Caco-2 (cell line): ENCODE data around the gene FNDC3B. TPM values are rescaled to one million over a fixed set of nuclear protein-coding genes. Genes with fewer than 3 reads are reported as not detected.

Experiments
- BruUV-seq: library from RNA; stranded (reverse); fragments of 400-500 nt; replicated peaks from 2 replicates; lab custom pipeline; 2021; lab: Mats Ljungman, UMichigan
- CTCF ChIA-PET: fragments of 300-600 bp; sonication (Branson Sonifier 250); formaldehyde crosslinking; loops from one replicate; lab custom pipeline; 2022; ENCODE audit warnings: antibody characterized with exemption; lab: Charles Lee
- POLR2A ChIA-PET: fragments of 300-600 bp; sonication (Branson Sonifier 250); formaldehyde crosslinking; loops from one replicate; lab custom pipeline; 2022; ENCODE audit warnings: antibody characterized with exemption; lab: Charles Lee
- DNase-seq, 2 experiments: peaks; one replicate each; pipeline versions ENCODE4 v3.0.0 to v3.0.0-alpha.2; 2020 to 2022
- H3K27me3 ChIP-seq: replicated peaks from 2 replicates; pipeline ENCODE4 v1.6.0; 2011; ENCODE audit warnings: low read length; ENCODE audit not compliant: control insufficient read depth, insufficient read depth
- H3K36me3 ChIP-seq: 2 replicates; pipeline ENCODE4 v1.5.1; 2011; ENCODE audit warnings: low read length; ENCODE audit not compliant: control insufficient read depth, insufficient read depth
- H3K4me1 ChIP-seq: fragments of 250-450 bp; sonication (Bioruptor Pico); 2 replicates; pipeline ENCODE4 v1.5.1; 2020; ENCODE audit warnings: mild to moderate bottlenecking
- H3K4me3 ChIP-seq: 2 replicates; pipeline ENCODE4 v1.5.1; 2011; ENCODE audit warnings: low read depth, mild to moderate bottlenecking, control low read depth, low read length
- H3K9me3 ChIP-seq: fragments of 250-450 bp; sonication (Bioruptor Pico); 2 replicates; pipeline ENCODE4 v1.5.1; 2020; ENCODE audit warnings: mild to moderate bottlenecking, moderate library complexity
- H3K27ac Mint-ChIP-seq: one replicate; pipeline ENCODE4 v1.8.0; 2022; ENCODE audit warnings: mixed read lengths; ENCODE audit not compliant: unreplicated experiment
- H3K27me3 Mint-ChIP-seq: one replicate; pipeline ENCODE4 v1.8.0; 2022; ENCODE audit warnings: mixed read lengths; ENCODE audit not compliant: insufficient read depth, unreplicated experiment
- H3K36me3 Mint-ChIP-seq: one replicate; pipeline ENCODE4 v1.8.0; 2022; ENCODE audit warnings: mild to moderate bottlenecking, mixed read lengths; ENCODE audit not compliant: insufficient read depth, unreplicated experiment
- H3K4me1 Mint-ChIP-seq: one replicate; pipeline ENCODE4 v1.8.0; 2022; ENCODE audit warnings: low read depth, mixed read lengths; ENCODE audit not compliant: unreplicated experiment
- H3K4me3 Mint-ChIP-seq: one replicate; pipeline ENCODE4 v1.8.0; 2022; ENCODE audit warnings: mild to moderate bottlenecking, moderate library complexity, mixed read lengths; ENCODE audit not compliant: unreplicated experiment
- H3K9me3 Mint-ChIP-seq: one replicate; pipeline ENCODE4 v1.8.0; 2022; ENCODE audit warnings: mixed read lengths; ENCODE audit not compliant: unreplicated experiment
- intact Hi-C: fragments of 100-400 bp; cut with micrococcal nuclease; formaldehyde crosslinking; loops from one replicate; pipeline ENCODE4 v1.10.0; 2022; ENCODE audit not compliant: unreplicated experiment
- total RNA-seq: library from RNA; stranded (reverse); gene quantifications from 2 replicates; pipeline ENCODE4 v1.2.3, GENCODE V29; 2022
- TF ChIP-seq, protein P1 (sequence below), 2 experiments: fragments of 200-600 bp in 1 of 2; IDR thresholded peaks; 1 replicate in 1 of 2; 2 replicates in 1 of 2; pipeline versions ENCODE4 v1.5.1 to v1.8.0; 2011 to 2022; ENCODE audit warnings: antibody characterized with exemption in 1 of 2, control low read depth in 1 of 2, inconsistent platforms in 1 of 2, low read depth in 1 of 2, low read length in 1 of 2, mild to moderate bottlenecking in 1 of 2, moderate library complexity in 1 of 2; ENCODE audit not compliant: insufficient read depth in 1 of 2, severe bottlenecking in 1 of 2, unreplicated experiment in 1 of 2

Gene FNDC3B
- total RNA-seq, 1 experiment from 2014 or later, result 59.8 TPM

DNA sequence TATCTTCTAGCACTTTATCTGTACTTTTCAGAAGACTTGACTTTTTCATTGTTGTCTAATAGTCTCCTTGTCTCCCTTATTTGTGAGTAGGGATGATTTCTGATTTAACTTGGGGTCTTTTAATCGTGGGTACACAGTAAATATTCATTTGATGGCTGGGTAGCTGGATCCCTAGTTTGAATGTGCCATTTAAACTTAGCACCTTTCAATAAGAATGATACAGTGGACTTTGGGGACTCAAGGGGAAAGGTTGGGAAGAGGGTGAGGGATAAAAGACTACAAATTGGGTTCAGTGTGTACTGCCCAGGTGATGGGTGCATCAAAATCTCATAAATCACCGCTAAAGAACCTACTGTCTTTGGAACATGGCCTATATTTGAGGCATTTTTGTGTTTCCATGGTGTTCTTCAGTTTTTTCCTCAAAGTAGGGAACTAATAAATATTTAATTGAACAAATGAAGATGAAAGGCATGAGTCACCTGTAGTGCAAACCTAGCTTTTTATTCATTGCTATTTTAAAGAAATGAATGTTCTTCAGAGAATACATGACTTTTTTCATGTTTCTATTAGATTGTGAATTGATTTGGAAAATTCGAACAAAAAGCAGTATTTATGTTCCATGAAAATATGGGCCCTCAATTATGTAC, 12.1 kb downstream of the FNDC3B start:
- TF ChIP-seq, protein P1, sequence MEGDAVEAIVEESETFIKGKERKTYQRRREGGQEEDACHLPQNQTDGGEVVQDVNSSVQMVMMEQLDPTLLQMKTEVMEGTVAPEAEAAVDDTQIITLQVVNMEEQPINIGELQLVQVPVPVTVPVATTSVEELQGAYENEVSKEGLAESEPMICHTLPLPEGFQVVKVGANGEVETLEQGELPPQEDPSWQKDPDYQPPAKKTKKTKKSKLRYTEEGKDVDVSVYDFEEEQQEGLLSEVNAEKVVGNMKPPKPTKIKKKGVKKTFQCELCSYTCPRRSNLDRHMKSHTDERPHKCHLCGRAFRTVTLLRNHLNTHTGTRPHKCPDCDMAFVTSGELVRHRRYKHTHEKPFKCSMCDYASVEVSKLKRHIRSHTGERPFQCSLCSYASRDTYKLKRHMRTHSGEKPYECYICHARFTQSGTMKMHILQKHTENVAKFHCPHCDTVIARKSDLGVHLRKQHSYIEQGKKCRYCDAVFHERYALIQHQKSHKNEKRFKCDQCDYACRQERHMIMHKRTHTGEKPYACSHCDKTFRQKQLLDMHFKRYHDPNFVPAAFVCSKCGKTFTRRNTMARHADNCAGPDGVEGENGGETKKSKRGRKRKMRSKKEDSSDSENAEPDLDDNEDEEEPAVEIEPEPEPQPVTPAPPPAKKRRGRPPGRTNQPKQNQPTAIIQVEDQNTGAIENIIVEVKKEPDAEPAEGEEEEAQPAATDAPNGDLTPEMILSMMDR (IDR thresholded peaks at IDR 0.05; ENCODE audit: insufficient read depth in 1 of 2, low read depth in 1 of 2, low read length in 1 of 2, severe bottlenecking in 1 of 2, unreplicated experiment in 1 of 2), result no peak
- Mint-ChIP-seq H3K9me3 (no peaks in the 10 kb centered on the region), H3K27ac (no peak overlapping the region), H3K4me3 (no peak overlapping the region), H3K27me3 (no peaks in the 10 kb centered on the region), H3K36me3 (peaks cover 47% of the 10 kb centered on the region), H3K4me1 (peaks cover 8% of the 10 kb centered on the region)
- H3K4me1 ChIP-seq, result no peaks in the 10 kb centered on the region
- ChIA-PET POLR2A (no interaction called here), CTCF (interaction anchor here (0.6 kb wide), 1 partner anchor 11 kb away, joined by 3 read pairs; no protein-coding TSS in a partner anchor)
- no peaks in the 10 kb centered on the region for H3K27me3 ChIP-seq
- intact Hi-C loops, result no loop called here
- no peaks in the 10 kb centered on the region for H3K9me3 ChIP-seq
- DNase-seq, result no peak
- H3K36me3 ChIP-seq, result no peaks in the 10 kb centered on the region
- no TSS peak for BruUV-seq
- H3K4me3 ChIP-seq, result no peak overlapping the region

- no peaks in the 10 kb centered on the region for H3K4me1 ChIP-seq
- intact Hi-C loops, result no loop called here
- Mint-ChIP-seq H3K36me3 (peaks cover 52% of the 10 kb centered on the region), H3K4me3 (no peak overlapping the region), H3K9me3 (no peaks in the 10 kb centered on the region), H3K27me3 (no peaks in the 10 kb centered on the region), H3K27ac (no peak overlapping the region), H3K4me1 (peaks cover 11% of the 10 kb centered on the region)
- TF ChIP-seq, protein P1 (IDR thresholded peaks at IDR 0.05; ENCODE audit: insufficient read depth in 1 of 2, low read depth in 1 of 2, low read length in 1 of 2, severe bottlenecking in 1 of 2, unreplicated experiment in 1 of 2), result no peak
- ChIA-PET POLR2A (no interaction called here), CTCF (no interaction called here)
- BruUV-seq, result no TSS peak
- no peak overlapping the region for H3K4me3 ChIP-seq
- H3K27me3 ChIP-seq, result no peaks in the 10 kb centered on the region
- H3K36me3 ChIP-seq, result no peaks in the 10 kb centered on the region
- H3K9me3 ChIP-seq, result no peaks in the 10 kb centered on the region
- no peak for DNase-seq
Measured at GRCh38 chr3:172051957-172052354, 12.6 kb downstream of the FNDC3B start.

DNA sequence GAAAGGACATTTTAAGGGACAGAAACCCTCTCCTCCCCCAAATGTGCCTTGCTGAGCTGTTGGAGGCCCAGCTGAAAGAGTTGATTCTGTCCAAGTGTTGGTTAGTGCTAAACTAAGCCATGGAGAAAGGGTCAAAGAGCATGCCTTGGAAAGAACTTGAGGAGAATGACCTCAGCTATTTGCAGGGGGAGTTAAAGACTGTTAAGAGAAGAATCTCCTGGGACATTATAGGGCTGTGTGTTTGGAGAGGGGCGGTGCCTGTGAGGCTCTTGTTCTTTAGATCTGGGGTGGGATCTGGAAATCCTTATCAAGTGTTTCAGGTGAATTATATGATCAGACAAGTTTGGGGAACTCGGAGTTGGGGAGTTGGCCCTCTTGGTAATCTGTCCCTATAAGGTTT, 13.0 kb downstream of the FNDC3B start:
- H3K9me3 Mint-ChIP-seq, result no peaks in the 10 kb centered on the region
- H3K4me1 ChIP-seq, result no peaks in the 10 kb centered on the region
- H3K9me3 ChIP-seq, result no peaks in the 10 kb centered on the region
- H3K27me3 Mint-ChIP-seq, result no peaks in the 10 kb centered on the region
- intact Hi-C loops, result no loop called here
- POLR2A ChIA-PET, result no interaction called here
- no peak overlapping the region for H3K4me3 Mint-ChIP-seq
- TF ChIP-seq, protein P1 (IDR thresholded peaks at IDR 0.05; ENCODE audit: insufficient read depth in 1 of 2, low read depth in 1 of 2, low read length in 1 of 2, severe bottlenecking in 1 of 2, unreplicated experiment in 1 of 2), result no peak
- no peak for DNase-seq
- H3K4me1 Mint-ChIP-seq, result peaks cover 16% of the 10 kb centered on the region
- no peaks in the 10 kb centered on the region for H3K27me3 ChIP-seq
- CTCF ChIA-PET, result no interaction called here
- no peak overlapping the region for H3K4me3 ChIP-seq
- H3K27ac Mint-ChIP-seq, result no peak overlapping the region
- H3K36me3 Mint-ChIP-seq, result peaks cover 57% of the 10 kb centered on the region
- no TSS peak for BruUV-seq
- H3K36me3 ChIP-seq, result no peaks in the 10 kb centered on the region
